Stimulated activated CD8-positive, alpha-beta memory T cell treated with anti-CD3 and anti-CD28 coated beads, Interleukin-7, amount 100 ng/mL, for 1 hour (primary cell): ENCODE measurements around the gene ZNF692.
"Not testable (repeated sequence)": the region's sequence is repeated elsewhere in the genome, so short reads cannot be mapped to it uniquely, and the experiment has no call there.

Experiments
- DNase-seq, 2 donors: peaks; one replicate each; pipeline ENCODE4 v3.0.0-alpha.2; 2020; ENCODE audit warnings: low read depth in 2 of 2

Gene ZNF692, protein sequence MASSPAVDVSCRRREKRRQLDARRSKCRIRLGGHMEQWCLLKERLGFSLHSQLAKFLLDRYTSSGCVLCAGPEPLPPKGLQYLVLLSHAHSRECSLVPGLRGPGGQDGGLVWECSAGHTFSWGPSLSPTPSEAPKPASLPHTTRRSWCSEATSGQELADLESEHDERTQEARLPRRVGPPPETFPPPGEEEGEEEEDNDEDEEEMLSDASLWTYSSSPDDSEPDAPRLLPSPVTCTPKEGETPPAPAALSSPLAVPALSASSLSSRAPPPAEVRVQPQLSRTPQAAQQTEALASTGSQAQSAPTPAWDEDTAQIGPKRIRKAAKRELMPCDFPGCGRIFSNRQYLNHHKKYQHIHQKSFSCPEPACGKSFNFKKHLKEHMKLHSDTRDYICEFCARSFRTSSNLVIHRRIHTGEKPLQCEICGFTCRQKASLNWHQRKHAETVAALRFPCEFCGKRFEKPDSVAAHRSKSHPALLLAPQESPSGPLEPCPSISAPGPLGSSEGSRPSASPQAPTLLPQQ

DNA sequence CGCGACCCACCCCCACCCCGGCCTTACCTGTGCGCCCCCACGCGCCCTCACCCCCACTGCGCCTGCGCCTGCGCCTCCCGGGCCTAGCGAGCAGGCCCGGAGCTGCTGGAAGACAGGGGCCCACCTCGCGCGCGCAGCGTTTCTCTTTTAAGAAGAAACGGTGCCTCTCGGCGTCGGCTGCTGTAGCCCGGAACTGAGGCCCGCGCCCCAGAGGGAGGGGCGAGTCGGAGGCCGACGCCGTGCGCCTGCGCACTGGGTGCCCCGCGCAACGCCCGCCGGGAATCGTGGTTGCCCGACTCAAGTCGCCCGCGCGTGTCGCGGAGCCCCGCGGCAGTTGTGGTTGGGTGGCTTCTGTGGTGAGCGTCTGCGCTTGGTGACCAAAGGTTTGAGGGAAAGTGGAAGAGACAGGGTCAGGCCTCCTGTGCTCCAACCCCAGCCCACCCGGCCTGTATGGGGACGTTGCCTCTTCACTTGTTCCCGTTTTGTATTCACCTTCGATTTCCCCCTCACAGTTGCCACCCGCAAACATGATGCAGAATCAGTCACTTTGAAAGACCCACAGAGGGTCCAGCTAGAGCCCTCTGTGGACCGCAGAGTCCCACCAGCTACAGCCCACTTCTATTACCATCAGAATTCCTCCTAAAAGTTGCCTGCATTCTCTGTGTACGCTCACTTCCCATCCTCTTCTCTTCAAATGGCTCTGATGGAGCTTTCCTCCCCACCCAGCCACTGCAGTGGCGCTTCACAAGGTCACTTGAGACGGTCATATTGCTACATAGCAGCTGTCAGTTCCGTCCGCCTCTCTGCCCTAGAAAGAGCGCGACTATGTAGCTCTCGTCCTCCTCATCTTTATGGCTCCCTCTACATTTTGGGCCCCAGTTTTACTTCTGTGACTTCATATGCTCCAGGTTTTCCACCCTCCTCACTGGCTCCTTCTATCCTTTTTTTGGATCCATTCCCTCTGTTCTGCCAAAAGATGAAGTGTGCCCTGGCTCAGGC lies at the start of gene ZNF692:
ZNF692 (minus strand) TSS at position 195 of the 999 bp plus-strand sequence. CDS start 776 bp downstream, outside the sequence.
- peak; percentile 91 to 92 for DNase-seq

DNA sequence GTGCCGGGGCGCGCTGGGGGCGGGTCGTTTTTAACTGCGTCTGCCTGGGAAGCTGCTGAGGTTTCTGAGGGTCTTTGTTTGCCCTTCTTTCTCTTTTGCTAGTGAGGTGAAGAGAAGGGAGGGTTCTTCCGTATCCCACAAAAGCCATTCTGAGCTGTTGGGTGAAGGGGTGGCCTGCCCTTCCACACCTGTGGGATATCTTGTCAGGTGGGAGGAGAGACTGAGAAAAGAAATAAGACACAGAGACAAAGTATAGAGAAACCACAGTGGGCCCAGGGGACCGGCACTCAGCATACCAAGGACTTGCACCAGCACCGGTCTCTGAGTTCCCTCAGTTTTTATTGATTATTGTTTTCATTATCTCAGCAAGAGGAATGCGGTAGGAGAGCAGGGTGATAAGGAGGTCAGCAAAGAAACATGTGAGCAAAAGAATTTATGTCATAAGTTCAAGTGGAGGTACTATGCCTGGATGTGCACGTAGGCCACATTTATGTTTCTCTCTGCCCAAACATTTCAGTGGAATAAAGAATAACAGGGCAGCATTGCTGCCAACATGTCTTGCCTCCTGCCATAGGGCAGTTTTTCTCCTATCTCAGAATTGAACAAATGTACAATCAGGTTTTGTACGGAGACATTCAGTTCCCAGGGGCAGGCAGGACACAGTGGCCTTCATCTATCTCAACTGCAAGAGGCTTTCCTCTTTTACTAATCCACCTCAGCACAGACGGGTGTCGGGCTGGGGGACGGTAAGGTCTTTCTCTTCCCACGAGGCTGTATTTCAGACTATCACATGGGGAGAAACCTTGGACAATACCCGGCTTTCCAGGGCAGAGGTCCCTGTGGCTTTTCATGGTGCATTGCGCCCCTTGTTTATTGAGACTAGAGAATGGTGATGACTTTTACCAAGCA lies 48.1 kb upstream of the ZNF692 start:
- no peak for DNase-seq

DNA sequence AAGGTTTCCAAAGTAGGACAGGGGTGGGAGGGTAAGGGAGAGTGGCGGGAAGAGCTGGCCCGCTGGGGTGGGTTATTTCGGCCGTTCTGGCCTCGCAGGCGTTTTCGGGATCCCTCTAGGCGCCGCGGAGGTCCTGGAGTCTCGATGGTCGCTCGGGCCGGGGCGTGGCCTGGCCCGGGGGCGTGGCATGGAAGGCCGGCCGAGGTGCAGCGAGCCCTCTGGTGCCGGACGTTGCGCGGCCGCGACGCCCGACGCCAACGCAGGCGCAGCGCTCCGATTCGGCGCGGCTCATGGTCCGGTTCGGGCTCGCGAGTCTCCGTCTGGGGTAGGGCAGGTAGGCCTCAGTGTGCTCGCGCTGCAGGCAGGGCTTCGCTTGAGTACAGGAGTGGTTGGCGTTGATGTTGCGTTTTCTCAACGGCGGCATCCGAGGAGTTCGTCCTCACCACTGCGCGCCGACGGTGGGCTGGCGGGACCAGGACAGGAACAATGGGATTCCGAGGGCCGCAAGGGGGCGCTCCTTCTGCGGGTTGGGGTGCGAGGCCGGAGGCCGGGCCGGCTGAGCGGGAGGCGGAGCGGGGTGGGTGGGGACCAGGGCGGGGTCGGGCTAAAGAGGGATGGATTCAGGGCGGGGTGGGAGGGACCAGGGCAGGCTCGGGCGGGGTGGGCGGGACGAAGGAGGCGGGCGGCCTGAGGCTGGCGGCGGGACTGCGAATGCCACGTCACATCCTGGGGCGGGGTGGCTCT lies 47.3 kb upstream of the ZNF692 start, which contains the start of gene PGBD2:
PGBD2 (plus strand) TSS at position 227 of the 744 bp plus-strand sequence. CDS start 7,628 bp downstream, outside the sequence.
- peak; percentile 93 to 96 for DNase-seq

DNA sequence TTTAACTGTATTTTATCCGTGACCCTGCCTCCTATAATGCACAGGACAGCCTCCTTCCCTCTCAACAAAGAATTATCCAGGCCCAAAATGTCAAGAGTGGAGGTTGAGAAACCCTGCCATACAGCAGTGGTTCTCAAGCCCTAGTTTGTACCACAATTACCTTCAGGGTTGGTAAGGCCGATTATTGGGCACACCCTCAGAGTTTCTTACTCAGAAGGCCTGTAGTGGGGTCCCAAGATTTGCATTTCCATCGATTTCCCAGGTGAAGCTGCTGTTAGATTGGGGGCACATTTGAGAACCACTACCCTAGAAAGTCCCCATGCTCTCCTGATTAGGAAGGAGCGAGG lies 46.8 kb upstream of the ZNF692 start:
- DNase-seq, result no peak

DNA sequence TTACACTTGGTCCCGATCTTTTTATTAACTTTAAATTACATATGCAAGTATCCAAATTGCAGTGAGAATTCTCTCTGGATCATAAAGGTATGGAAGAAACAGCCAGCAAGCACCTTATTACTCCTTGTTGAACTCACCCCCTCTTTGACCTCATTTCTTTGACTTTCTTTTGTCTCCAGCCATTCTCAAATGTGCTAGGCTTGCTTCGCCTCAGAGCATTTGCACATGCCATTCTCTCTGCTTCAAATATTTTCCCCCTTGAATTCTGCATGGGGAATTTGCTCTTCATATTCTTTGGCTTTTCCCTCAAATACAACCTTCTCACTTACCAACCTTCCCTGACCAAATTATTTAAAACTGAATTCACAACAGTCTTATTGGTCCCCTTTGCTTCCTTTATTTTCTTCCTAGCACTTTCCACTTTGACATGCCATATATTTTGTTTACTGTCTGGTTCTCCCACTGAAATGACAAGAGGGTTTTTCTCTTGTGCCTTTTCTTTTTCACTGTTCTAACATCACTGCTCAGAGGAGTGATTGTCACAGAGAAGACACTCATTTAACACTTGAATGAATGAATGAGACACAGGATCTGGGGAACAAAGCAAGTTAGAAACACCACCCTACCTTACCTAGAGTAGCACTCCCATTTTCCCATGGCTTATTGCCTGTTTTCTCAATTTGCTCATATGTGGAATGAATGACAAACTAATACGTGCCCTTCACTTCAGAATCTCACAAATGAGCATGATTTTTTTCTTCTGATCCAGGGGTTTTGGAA lies 45.7 kb upstream of the ZNF692 start:
- no peak for DNase-seq

DNA sequence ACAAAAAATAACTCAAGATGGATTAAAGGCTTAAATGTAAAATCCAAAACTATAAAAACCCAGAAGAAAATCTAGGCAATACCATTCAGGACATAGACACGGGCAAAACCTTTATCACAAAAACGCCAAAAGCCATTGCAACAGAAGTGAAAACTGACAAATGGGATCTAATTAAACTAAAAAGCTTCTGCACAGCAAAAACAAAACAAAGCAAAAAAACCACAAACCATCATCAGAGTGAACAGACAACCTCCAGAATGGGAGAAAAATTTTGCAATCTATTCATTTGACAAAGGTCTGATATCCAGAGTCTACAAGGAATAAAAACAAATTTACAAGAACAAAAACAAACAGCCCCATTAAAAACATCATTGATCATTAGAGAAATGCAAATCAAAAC lies 42.7 kb upstream of the ZNF692 start:
- no peak for DNase-seq

DNA sequence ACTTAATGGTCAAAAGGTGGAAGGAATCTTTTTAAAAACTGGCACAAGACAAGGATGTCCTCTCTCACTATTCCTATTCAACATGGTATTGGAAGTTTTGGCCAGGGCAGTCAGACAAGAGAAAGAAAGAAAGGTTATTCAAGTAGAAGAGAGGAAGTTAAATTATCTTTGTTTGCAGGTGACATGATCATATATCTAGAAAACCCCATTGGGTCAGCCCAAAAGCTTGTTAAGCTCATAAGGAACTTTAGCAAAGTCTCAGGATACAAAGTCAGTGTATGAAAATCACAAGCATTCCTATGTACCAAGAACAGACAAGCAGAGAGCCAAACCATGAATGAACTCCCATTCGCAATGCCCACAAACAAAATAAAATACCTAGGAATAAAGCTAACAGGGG lies 41.8 kb upstream of the ZNF692 start:
- DNase-seq, result no peak

DNA sequence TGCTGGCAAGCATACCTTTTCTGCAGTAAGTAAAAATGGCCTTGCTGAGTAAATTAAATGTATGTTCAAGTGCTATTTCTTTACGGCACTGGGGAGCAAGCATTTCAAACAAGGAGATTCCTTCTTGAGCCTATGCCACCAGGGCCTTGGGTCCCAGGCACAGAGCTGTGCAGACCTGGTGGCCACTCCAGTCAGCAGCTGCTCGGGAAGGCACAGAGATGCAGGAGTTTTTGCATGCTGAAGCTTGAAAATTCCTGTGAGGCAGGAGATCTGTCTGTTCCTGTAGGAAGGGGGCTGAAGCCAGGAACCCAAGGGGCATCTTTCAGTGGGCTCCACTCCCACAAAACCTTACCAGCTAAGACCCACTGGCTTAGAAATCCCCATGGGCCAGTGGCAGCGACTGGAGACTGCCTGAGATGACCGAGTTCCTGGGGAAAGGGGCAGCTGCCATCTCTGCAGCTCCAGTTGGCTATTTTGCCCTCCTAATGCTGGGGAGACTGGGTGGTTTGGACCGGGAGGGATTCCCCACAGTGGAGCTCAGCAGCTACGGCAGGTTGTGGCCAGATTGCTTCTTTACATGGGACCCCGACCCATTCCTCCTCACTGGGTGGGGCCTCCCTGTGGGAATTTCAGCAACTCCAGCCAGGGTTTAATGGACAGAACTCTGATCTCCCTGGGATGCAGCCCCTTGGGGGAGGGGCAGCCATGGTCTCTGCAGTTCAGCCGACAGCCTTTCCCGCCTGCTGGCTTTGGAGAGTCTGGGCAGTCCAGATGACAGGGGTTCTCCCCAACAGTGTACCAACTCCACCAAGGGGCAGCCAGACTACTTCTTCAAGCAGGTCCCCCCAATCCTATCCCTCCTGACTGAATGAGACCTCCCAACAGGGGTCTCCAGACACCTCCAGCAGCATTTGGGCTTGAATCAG lies 38.8 kb upstream of the ZNF692 start:
- DNase-seq, result no peak

DNA sequence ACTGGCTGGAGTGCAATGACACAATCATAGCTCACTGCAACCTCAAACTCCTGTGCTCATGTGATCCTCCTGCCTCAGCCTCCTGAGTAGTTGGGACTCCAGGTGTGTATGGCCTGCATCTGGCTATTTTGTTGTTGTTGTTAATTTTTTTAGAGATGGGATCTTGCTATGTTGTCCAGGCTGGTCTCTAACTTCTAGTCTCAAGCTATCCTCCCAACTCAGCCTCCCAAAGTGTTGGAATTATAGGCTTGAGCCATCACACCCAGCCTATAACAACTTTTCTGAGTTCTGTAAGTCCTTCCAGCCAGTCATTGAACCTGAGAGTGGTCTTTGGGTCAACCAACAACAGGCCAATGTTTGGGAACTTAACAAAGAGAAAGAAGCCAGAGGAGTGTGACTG lies 36.0 kb upstream of the ZNF692 start:
- DNase-seq, result no peak

DNA sequence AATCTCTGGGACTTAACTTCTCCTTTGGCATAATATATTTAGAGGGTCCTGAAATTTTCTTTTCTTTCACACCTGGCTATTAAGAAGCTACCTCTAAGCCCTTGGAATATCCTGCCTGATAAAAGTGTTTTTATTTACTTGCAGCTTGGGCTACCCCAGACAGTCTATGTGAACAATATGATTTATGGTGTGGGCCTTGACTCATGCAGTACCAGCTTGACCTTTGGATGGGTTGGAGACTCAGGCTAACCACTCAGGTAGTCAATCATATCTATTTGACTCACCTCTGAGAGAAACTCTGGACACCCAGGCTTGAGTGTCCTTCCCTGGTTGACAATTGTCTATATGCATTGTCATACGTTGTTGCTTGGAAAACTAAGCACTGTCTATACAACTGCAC lies 33.7 kb upstream of the ZNF692 start:
- no peak for DNase-seq

DNA sequence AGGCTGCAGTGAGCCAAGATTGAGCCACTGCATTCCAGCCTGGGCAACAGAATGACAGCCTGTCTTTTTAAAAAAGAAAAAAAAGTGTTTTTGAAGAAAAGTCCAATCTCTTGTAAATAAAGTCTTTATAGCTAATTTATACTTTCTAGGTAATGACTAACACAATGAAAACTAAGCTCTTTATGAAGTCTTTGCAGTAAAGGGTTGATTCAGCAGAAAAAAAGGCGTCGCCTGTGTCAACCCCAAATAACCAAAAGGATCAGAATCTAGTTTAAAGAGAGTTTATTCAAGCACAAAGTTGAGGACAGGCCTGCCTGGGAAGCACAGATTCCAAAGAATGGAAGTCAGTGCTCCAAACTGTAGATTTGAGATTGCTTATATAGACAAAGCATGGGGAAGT lies 32.9 kb upstream of the ZNF692 start:
- DNase-seq, result no peak

DNA sequence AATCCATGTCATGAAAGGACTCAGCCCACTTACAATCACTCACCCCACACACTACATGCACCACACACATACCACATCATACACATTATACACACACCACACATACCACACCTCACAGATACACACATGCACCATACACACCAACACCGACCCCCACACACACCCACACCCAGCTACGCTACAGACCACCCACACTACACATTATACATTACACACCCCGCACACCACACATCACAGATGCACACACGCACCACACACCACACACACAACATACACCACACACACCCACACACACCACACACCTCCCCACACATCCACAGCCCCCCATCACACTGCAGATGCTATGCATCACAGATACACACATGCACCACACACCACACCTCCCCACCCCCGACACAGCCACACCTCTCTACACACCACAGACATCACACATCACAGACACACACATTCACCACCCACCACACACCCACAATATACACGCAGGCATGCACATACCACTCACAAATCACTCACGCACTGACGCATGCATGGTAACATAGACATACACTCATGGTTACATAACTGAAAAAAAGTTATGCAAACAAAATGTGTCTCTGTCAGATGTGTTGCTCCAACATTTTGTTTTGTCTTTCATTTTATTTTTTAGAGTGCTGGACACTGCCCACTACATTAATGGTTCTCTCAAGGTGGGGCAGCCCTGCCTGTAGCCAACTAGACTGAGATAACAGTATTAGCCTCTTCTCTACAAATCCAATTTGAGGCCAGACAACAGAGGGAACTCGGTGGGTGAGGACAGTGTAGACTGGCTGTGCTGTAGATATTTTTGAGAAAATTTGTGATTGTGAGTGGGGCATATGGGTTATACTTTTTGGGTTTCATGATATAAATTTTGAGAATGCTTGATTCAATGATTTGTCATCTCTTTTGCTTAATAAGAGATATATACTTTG lies 31.9 kb upstream of the ZNF692 start:
- DNase-seq, result no peak

DNA sequence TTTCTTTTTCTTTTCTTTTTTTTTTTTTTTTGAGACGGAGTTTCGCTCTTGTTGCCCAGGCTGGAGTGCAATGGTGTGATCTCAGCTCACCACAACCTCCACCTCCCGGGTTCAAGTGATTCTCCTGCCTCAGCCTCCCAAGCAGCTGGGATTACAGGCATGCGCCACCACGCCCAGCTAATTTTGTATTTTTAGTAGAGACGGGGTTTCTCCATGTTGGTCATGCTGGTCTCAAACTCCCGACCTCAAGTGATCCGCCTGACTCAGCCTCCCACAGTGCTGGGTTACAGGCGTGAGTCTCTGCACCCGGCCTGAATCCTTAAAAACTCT lies 31.0 kb upstream of the ZNF692 start:
- not testable (repeated sequence) for DNase-seq

DNA sequence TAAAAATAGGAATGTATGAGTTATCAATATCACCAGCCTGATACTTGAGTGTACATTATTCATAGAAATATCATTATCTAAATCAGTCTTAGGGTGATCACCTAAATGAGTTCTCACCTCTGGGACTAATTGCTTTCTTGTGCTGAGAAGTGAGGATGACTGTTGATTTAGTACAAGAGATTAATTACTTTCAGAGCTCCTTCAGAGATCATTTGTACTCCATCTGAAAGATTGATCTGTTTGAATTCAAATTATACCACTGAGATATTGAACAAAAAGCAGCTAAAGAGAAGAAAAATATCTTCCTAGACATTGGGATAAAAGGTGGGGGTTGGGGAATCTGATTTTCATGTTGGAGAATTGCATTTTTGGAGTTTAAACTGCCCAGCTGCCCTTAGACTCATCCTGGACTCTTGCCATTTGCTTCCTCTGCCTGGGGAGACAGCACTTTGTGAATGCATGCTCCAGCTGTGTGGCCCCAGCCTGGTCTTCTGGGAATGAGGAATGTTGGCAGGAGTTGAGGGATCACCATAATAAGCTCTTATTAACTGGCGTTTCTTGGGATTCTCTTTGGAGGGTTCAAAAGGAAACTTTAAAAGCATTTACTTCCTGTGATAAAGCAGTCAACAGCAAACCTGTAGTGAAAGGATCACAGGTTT lies 27.5 kb upstream of the ZNF692 start:
- DNase-seq, result no peak

DNA sequence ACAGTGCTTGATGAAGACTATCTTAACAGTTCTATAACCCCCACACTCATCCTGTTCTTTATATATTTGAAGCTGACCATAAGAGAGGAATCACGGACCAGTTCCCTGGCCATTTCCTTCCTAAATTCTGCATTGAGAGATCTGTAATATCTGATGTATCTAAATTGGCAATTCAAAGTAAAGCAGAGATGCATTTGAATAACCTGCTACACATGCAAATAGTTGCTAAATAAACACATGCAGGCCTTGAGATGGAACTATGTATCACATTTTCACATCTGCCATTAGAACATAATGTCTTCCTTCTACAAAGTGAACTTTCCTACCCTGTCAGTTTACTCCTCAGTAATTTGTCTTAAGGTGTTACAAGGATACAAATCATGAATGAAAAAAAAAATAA lies 26.8 kb upstream of the ZNF692 start:
- DNase-seq, result no peak

DNA sequence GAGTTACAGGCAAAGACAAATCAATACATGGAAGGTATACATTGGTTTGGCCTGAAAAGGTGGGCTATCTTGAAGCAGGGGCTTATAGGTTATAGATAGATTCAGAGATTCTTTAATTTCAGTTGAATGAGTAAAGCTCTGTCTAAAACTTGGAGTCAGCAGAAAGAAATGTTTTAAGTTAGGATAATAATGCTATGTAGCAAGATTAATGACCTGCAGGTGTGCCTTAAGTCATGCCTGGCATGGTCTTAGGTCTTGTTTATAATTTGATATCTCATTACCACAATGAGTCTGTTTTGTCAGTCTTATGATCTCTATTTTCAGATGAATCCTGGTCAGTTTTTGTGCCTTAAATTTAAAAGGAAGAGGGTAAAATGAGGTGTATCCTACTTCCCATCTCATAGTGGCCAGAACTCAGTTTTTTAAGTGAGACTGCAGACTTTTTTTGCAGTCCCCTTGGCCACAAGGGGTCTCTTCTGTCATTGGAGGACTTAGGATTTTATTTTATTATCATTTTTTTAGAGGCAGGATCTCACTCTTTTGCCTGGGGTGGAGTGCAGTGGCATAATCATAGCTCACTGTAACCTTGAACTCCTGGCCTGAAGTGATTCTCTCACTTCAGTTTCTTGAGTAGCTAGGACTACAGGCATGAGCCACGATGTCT lies 25.9 kb upstream of the ZNF692 start:
- no peak for DNase-seq

DNA sequence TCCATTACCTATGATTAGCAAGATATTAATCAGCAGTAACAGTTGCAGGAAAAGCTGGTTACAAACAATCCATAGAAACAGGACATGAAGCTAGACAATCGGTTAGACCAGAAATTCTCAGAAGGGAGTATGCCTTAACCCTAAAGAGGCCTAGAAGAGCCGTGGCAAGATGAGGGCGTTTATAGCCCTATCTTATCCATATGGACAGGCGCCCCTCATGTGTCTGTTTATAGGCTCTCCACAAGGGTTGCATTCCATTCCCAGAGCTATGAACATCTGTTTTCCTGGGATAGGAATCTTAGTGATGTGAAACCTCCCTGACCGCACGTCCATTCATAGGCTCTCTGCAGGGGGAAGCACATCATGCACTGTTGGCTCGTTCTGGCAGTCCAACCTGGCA lies 23.5 kb upstream of the ZNF692 start:
- DNase-seq, result not testable (repeated sequence)
